IMR-90 (cell line): ENCODE data around the gene CYP2J2. TPM values are rescaled to one million over a fixed set of nuclear protein-coding genes. Genes with fewer than 3 reads are reported as not detected.

Experiments
- ATAC-seq: fragments of 200-7000 bp; cut with Tn5 transposase; 2 replicates; pipeline ENCODE4 v1.9.1; 2020; ENCODE audit warnings: low read depth, mild to moderate bottlenecking, moderate library complexity
- BruUV-seq: library from RNA; stranded (reverse); fragments of 400-500 nt; replicated peaks from 2 replicates; lab custom pipeline; 2021; lab: Mats Ljungman, UMichigan
- CTCF ChIA-PET: fragments of 300-600 bp; formaldehyde crosslinking; extraction: SDS; loops from one replicate; lab custom pipeline; 2021; ENCODE audit warnings: antibody characterized with exemption; lab: Yijun Ruan, JAX
- POLR2A ChIA-PET: fragments of 300-600 bp; sonication (Branson Sonifier 250); formaldehyde crosslinking; loops from one replicate; lab custom pipeline; 2022; ENCODE audit warnings: antibody characterized with exemption; ENCODE audit not compliant: unreplicated experiment; lab: Charles Lee
- DNase-seq: peaks from one replicate; pipeline ENCODE4 v3.0.0; 2013
- H2AFZ ChIP-seq: replicated peaks from 2 replicates; pipeline ENCODE3; 2013; ENCODE audit warnings: low read length, mild to moderate bottlenecking; ENCODE audit not compliant: poor library complexity
- H2AK5ac ChIP-seq: 2 replicates; pipeline ENCODE4 v1.6.1; 2013; ENCODE audit warnings: low read depth, low read length, inconsistent platforms
- H2AK9ac ChIP-seq: replicated peaks from 2 replicates; pipeline ENCODE3; 2013; ENCODE audit warnings: mild to moderate bottlenecking, low read depth, low read length, moderate library complexity; ENCODE audit not compliant: poor library complexity
- H2BK120ac ChIP-seq: 2 replicates; pipeline ENCODE4 v1.6.1; 2013; ENCODE audit warnings: low read depth, low read length, inconsistent platforms
- H2BK15ac ChIP-seq: 3 replicates; pipeline ENCODE4 v1.6.1; 2013; ENCODE audit warnings: low read depth, low read length, inconsistent platforms
- H2BK20ac ChIP-seq: 2 replicates; pipeline ENCODE4 v1.6.1; 2013; ENCODE audit warnings: low read depth, mild to moderate bottlenecking, inconsistent platforms, low read length, moderate library complexity
- H2BK5ac ChIP-seq: 2 replicates; pipeline ENCODE4 v1.6.1; 2013; ENCODE audit warnings: mild to moderate bottlenecking, low read depth, low read length, inconsistent platforms; ENCODE audit not compliant: poor library complexity, severe bottlenecking
- H3K14ac ChIP-seq: replicated peaks from 2 replicates; pipeline ENCODE4 v1.6.1; 2013; ENCODE audit warnings: low read depth, low read length, inconsistent platforms
- H3K18ac ChIP-seq: 2 replicates; pipeline ENCODE4 v1.6.1; 2013; ENCODE audit warnings: low read depth, low read length, control low read depth
- H3K23ac ChIP-seq: 2 replicates; pipeline ENCODE4 v1.6.1; 2013; ENCODE audit warnings: low read depth, low read length, inconsistent platforms
- H3K27ac ChIP-seq: 2 replicates; pipeline ENCODE4 v1.5.1; 2013; ENCODE audit warnings: mild to moderate bottlenecking, control low read depth, low read length; ENCODE audit not compliant: insufficient read depth
- H3K27me3 ChIP-seq: 2 replicates; pipeline ENCODE4 v1.6.1; 2013; ENCODE audit warnings: low read length; ENCODE audit not compliant: control insufficient read depth, insufficient read depth
- H3K36me3 ChIP-seq: 2 replicates; pipeline ENCODE4 v1.6.1; 2013; ENCODE audit warnings: low read length, mixed read lengths; ENCODE audit not compliant: control insufficient read depth, insufficient read depth
- H3K4ac ChIP-seq: 2 replicates; pipeline ENCODE4 v1.6.1; 2013; ENCODE audit warnings: low read depth, low read length, inconsistent platforms
- H3K4me1 ChIP-seq: 2 replicates; pipeline ENCODE4 v1.6.1; 2013; ENCODE audit warnings: low read length, mixed read lengths; ENCODE audit not compliant: control insufficient read depth, insufficient read depth
- H3K4me2 ChIP-seq: 2 replicates; pipeline ENCODE4 v1.6.1; 2013; ENCODE audit warnings: low read depth, mild to moderate bottlenecking, control low read depth, low read length, moderate library complexity
- H3K4me3 ChIP-seq: 2 replicates; pipeline ENCODE4 v1.5.1; 2013; ENCODE audit warnings: low read depth, mild to moderate bottlenecking, control low read depth, low read length, moderate library complexity; ENCODE audit not compliant: insufficient read depth
- H3K56ac ChIP-seq: 2 replicates; pipeline ENCODE4 v1.6.1; 2013; ENCODE audit warnings: low read length, inconsistent platforms; ENCODE audit not compliant: insufficient read depth; ENCODE audit errors: extremely low read depth
- H3K79me1 ChIP-seq, 2 experiments: 2 replicates each; pipeline ENCODE4 v1.6.1; 2013; ENCODE audit warnings: low read length in 2 of 2, inconsistent platforms in 1 of 2, low read depth in 1 of 2
- H3K9ac ChIP-seq: 2 replicates; pipeline ENCODE4 v1.6.1; 2013; ENCODE audit warnings: low read depth, low read length, control low read depth
- H3K9me1 ChIP-seq: 2 replicates; pipeline ENCODE4 v1.6.1; 2013; ENCODE audit warnings: low read length, inconsistent platforms; ENCODE audit not compliant: insufficient read depth
- H3K9me3 ChIP-seq: 2 replicates; pipeline ENCODE4 v1.6.1; 2013; ENCODE audit warnings: low read length; ENCODE audit not compliant: control insufficient read depth, insufficient read depth
- H4K20me1 ChIP-seq: 2 replicates; pipeline ENCODE4 v1.6.1; 2013; ENCODE audit warnings: low read length, inconsistent platforms; ENCODE audit not compliant: insufficient read depth
- H4K5ac ChIP-seq: 2 replicates; pipeline ENCODE4 v1.6.1; 2013; ENCODE audit warnings: mild to moderate bottlenecking, low read depth, low read length, control low read depth
- H4K8ac ChIP-seq, 2 experiments: 2 replicates each; pipeline ENCODE4 v1.6.1; 2013; ENCODE audit warnings: low read depth in 2 of 2, low read length in 2 of 2, control low read depth in 1 of 2, inconsistent platforms in 1 of 2
- H4K91ac ChIP-seq: 2 replicates; pipeline ENCODE4 v1.6.1; 2013; ENCODE audit warnings: low read depth, low read length, inconsistent platforms; ENCODE audit not compliant: insufficient read depth
- BHLHE40 ChIP-seq: fragments of 150-350 bp; IDR thresholded peaks from 2 replicates; pipeline ENCODE4 v1.6.1; 2016; ENCODE audit warnings: mild to moderate bottlenecking, low read depth, low read length
- CEBPB ChIP-seq: IDR thresholded peaks from 2 replicates; pipeline ENCODE4 v1.6.1; 2012; ENCODE audit warnings: low read depth, low read length, improper control_type of control experiment
- CHD1 ChIP-seq: IDR thresholded peaks from 2 replicates; pipeline ENCODE4 v1.6.1; 2012; ENCODE audit warnings: low read depth, low read length, improper control_type of control experiment
- MAFK ChIP-seq: IDR thresholded peaks from 2 replicates; pipeline ENCODE4 v1.6.1; 2012; ENCODE audit warnings: low read depth, low read length, improper control_type of control experiment
- NFE2L2 ChIP-seq: fragments of 150-350 bp; IDR thresholded peaks from 2 replicates; pipeline ENCODE4 v1.6.1; 2016; ENCODE audit warnings: low read depth, mild to moderate bottlenecking, low read length
- POLR2A ChIP-seq: IDR thresholded peaks from 2 replicates; pipeline ENCODE4 v1.6.1; 2012; ENCODE audit warnings: mild to moderate bottlenecking, low read depth, low read length
- RAD21 ChIP-seq: IDR thresholded peaks from 2 replicates; pipeline ENCODE4 v1.6.1; 2012; ENCODE audit warnings: low read length, improper control_type of control experiment
- RFX5 ChIP-seq: IDR thresholded peaks from 2 replicates; pipeline ENCODE4 v1.8.0; 2012; ENCODE audit warnings: low read depth, mild to moderate bottlenecking, low read length, moderate library complexity
- SMC3 ChIP-seq: fragments of 150-350 bp; IDR thresholded peaks from 2 replicates; pipeline ENCODE4 v1.6.1; 2016; ENCODE audit warnings: low read depth, mild to moderate bottlenecking, antibody characterized with exemption, low read length, moderate library complexity
- WGBS, 2 experiments: methylation state at CpG; one replicate each; pipeline versions ENCODE4 v1.1.5 to v1.1.7; 2013; ENCODE audit warnings: missing lambda C conversion rate in 2 of 2; ENCODE audit not compliant: insufficient read length in 1 of 2; ENCODE audit errors: extremely low coverage in 2 of 2; 5-methylcytosine and 5-hydroxymethylcytosine counted together
- dilution Hi-C: fragments of 300-500 bp; cut with HindIII; formaldehyde crosslinking; loops from one replicate; pipeline ENCODE4 v1.14.3; 2018; ENCODE audit warnings: low sequenced_read_pairs; ENCODE audit not compliant: unreplicated experiment
- in situ Hi-C: fragments of 300-500 bp; cut with MboI; formaldehyde crosslinking; loops from 3 replicates; pipeline ENCODE4 v1.14.3; 2019; ENCODE audit warnings: low sequenced_read_pairs, inconsistent platforms, mixed read lengths
- intact Hi-C: fragments of 100-400 bp; cut with micrococcal nuclease; formaldehyde crosslinking; loops from 2 replicates; pipeline ENCODE4 v1.10.0; 2022
- polyA plus RNA-seq, 3 experiments: library from polyadenylated mRNA; depleted of rRNA; stranded (reverse); fragments of >200 nt; gene quantifications; 2 replicates each; pipeline ENCODE4 v1.2.3, GENCODE V29; 2012; ENCODE audit warnings: low replicate concordance in 1 of 3
- total RNA-seq: library from RNA; depleted of rRNA; stranded (reverse); fragments of >200 nt; gene quantifications from 2 replicates; pipeline ENCODE4 v1.2.3, GENCODE V29; 2012
- TF ChIP-seq, protein P1 (sequence below): fragments of 150-350 bp; IDR thresholded peaks from 2 replicates; pipeline ENCODE4 v1.6.1; 2016; ENCODE audit warnings: low read depth, mild to moderate bottlenecking, low read length, moderate library complexity, borderline replicate concordance
- TF ChIP-seq, protein P2 (sequence below): conservative IDR thresholded peaks from 2 replicates; pipeline ENCODE4 v1.5.1; 2012; ENCODE audit warnings: mild to moderate bottlenecking, low read depth, low read length, improper control_type of control experiment

Gene CYP2J2
- total and polyA plus RNA-seq, 2 of the 4 experiments (the other 2 are of a cell fraction): 0.18 TPM; not detected in 1

DNA sequence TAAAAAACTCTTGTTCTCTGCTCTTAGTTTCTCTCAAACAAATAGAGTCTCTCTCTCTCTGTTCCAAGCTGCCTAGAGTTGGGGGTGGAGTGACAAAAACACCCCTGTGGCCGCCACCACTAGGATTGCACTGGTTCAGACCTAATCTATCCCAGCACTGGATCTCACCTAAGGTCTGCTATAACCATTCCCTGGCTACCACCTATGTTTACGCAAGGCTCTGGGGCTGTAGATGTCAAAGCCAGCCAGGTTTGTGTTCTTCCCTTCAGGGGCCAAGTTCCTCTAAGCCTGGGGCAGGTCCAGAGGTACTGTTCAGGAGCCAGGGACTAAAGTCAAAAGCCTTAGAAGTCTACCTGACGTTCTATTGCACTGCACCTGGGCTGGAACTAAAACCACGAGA lies 12.8 kb upstream of the CYP2J2 start:
- Histone ChIP-seq H3K14ac (no peak overlapping the region), H3K4me3 (no peak overlapping the region), H3K36me3 (no peaks in the 10 kb centered on the region), H3K79me1 (no peaks in the 10 kb centered on the region), H3K4ac (no peak overlapping the region), H2BK15ac (no peak overlapping the region), H3K18ac (no peak overlapping the region), H3K23ac (no peak overlapping the region), H3K9ac (no peak overlapping the region), H4K20me1 (no peaks in the 10 kb centered on the region), H3K27ac (no peak overlapping the region), H4K5ac (no peak overlapping the region), H3K4me1 (no peaks in the 10 kb centered on the region), H2BK20ac (no peak overlapping the region), H2AK9ac (no peak overlapping the region), H3K56ac (no peak overlapping the region), H3K9me3 (no peaks in the 10 kb centered on the region), H4K91ac (no peak overlapping the region), H2AK5ac (no peak overlapping the region), H3K4me2 (no peak overlapping the region), H2BK5ac (no peak overlapping the region), H4K8ac (no peak overlapping the region), H3K9me1 (no peaks in the 10 kb centered on the region), H2BK120ac (no peak overlapping the region), H3K27me3 (peaks cover 2% of the 10 kb centered on the region; the same call in 1 of the 2 replicates), H2AFZ (no peak overlapping the region)
- ATAC-seq (no peak), DNase-seq (no peak)
- in situ Hi-C loops (loop anchor here (25.0 kb wide), 1 partner anchor 1202 kb away; no protein-coding TSS in a partner anchor), dilution Hi-C loops (no loop called here), intact Hi-C loops (no loop called here)
- ChIA-PET CTCF (no interaction called here), POLR2A (no interaction called here)
- TF ChIP-seq CHD1: no peak
- TF ChIP-seq, protein P1, sequence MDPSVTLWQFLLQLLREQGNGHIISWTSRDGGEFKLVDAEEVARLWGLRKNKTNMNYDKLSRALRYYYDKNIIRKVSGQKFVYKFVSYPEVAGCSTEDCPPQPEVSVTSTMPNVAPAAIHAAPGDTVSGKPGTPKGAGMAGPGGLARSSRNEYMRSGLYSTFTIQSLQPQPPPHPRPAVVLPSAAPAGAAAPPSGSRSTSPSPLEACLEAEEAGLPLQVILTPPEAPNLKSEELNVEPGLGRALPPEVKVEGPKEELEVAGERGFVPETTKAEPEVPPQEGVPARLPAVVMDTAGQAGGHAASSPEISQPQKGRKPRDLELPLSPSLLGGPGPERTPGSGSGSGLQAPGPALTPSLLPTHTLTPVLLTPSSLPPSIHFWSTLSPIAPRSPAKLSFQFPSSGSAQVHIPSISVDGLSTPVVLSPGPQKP: no peak
- no peak for TF ChIP-seq NFE2L2
- TF ChIP-seq BHLHE40: no peak
- no peak for TF ChIP-seq MAFK
- no peak for TF ChIP-seq CEBPB
- no peak for TF ChIP-seq SMC3
- TF ChIP-seq RFX5: no peak
- no peak for TF ChIP-seq RAD21
- TF ChIP-seq, protein P2, sequence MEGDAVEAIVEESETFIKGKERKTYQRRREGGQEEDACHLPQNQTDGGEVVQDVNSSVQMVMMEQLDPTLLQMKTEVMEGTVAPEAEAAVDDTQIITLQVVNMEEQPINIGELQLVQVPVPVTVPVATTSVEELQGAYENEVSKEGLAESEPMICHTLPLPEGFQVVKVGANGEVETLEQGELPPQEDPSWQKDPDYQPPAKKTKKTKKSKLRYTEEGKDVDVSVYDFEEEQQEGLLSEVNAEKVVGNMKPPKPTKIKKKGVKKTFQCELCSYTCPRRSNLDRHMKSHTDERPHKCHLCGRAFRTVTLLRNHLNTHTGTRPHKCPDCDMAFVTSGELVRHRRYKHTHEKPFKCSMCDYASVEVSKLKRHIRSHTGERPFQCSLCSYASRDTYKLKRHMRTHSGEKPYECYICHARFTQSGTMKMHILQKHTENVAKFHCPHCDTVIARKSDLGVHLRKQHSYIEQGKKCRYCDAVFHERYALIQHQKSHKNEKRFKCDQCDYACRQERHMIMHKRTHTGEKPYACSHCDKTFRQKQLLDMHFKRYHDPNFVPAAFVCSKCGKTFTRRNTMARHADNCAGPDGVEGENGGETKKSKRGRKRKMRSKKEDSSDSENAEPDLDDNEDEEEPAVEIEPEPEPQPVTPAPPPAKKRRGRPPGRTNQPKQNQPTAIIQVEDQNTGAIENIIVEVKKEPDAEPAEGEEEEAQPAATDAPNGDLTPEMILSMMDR: no peak
- no peak for TF ChIP-seq POLR2A
- no TSS peak for BruUV-seq
- WGBS, 2 experiments: 20% methylated on average over 1 of the region's 4 CpGs; no CpG with 5 or more reads in 1 of the 2 experiments
